OCI-LY7 (cell line): Measurements from ENCODE around the gene FMC1. TPM values are rescaled to one million over a fixed set of nuclear protein-coding genes. Genes with fewer than 3 reads are reported as not detected.

Experiments
- BruUV-seq: library from RNA; stranded (reverse); fragments of 400-500 nt; replicated peaks from 2 replicates; lab custom pipeline; 2021; lab: Mats Ljungman, UMichigan
- CTCF ChIA-PET: fragments of 300-600 bp; sonication (Branson Sonifier 250); formaldehyde crosslinking; loops from one replicate; lab custom pipeline; 2022; ENCODE audit warnings: antibody characterized with exemption; ENCODE audit not compliant: unreplicated experiment; lab: Charles Lee
- POLR2A ChIA-PET: fragments of 300-600 bp; sonication (Branson Sonifier 250); formaldehyde crosslinking; loops from one replicate; lab custom pipeline; 2022; ENCODE audit warnings: antibody characterized with exemption; lab: Charles Lee
- DNase-seq: peaks from one replicate; pipeline ENCODE4 v3.0.0-alpha.2; 2015; ENCODE audit warnings: low spot score
- H2AFZ ChIP-seq: fragments of 200-600 bp; sonication (generic), shearing (Covaris generic); 2 replicates; pipeline ENCODE4 v1.6.1; 2014; ENCODE audit warnings: mild to moderate bottlenecking, antibody characterized with exemption, low read length, moderate library complexity
- H3K27ac ChIP-seq: fragments of 200-600 bp; sonication (generic); 2 replicates; pipeline ENCODE4 v1.5.1; 2014; ENCODE audit warnings: mixed run types, low read depth, mild to moderate bottlenecking, moderate library complexity, low read length, inconsistent platforms; ENCODE audit not compliant: poor library complexity, severe bottlenecking
- H3K36me3 ChIP-seq: fragments of 200-600 bp; sonication (generic); 2 replicates; pipeline ENCODE4 v1.6.1; 2014; ENCODE audit warnings: mild to moderate bottlenecking, antibody characterized with exemption, low read length, moderate library complexity, mixed read lengths; ENCODE audit not compliant: insufficient read depth
- H3K4me1 ChIP-seq: fragments of 200-600 bp; sonication (generic); 2 replicates; pipeline ENCODE4 v1.5.1; 2014; ENCODE audit warnings: mild to moderate bottlenecking, low read length; ENCODE audit not compliant: insufficient read depth, poor library complexity, severe bottlenecking
- H3K4me2 ChIP-seq: fragments of 200-600 bp; sonication (generic); 2 replicates; pipeline ENCODE4 v1.6.1; 2014; ENCODE audit warnings: mild to moderate bottlenecking, low read length
- H3K4me3 ChIP-seq: fragments of 200-600 bp; sonication (generic); 2 replicates; pipeline ENCODE4 v1.5.1; 2014; ENCODE audit warnings: mild to moderate bottlenecking, low read depth, low read length; ENCODE audit not compliant: poor library complexity, severe bottlenecking
- H3K79me2 ChIP-seq: fragments of 200-600 bp; sonication (generic); 2 replicates; pipeline ENCODE4 v1.6.1; 2016; ENCODE audit warnings: low read depth, mild to moderate bottlenecking, low read length, moderate library complexity, mixed read lengths; ENCODE audit not compliant: insufficient read depth
- H3K9me2 ChIP-seq: fragments of 200-600 bp; sonication (generic); 2 replicates; pipeline ENCODE4 v1.6.1; 2016; ENCODE audit warnings: mild to moderate bottlenecking, low read length, mixed read lengths; ENCODE audit not compliant: insufficient read depth
- H3K9me3 ChIP-seq: fragments of 200-600 bp; sonication (generic); 2 replicates; pipeline ENCODE4 v1.6.1; 2014; ENCODE audit warnings: mild to moderate bottlenecking, mixed run types, low read length, mixed read lengths
- H4K20me1 ChIP-seq: fragments of 200-600 bp; sonication (generic); 2 replicates; pipeline ENCODE4 v1.6.1; 2014; ENCODE audit warnings: mild to moderate bottlenecking, antibody characterized with exemption, low read length, moderate library complexity, mixed read lengths; ENCODE audit not compliant: insufficient read depth
- CTCF ChIP-seq: fragments of 200-600 bp; sonication (generic); conservative IDR thresholded peaks from 2 replicates; pipeline ENCODE4 v1.5.1; 2014; ENCODE audit warnings: mild to moderate bottlenecking, antibody characterized with exemption, low read length, moderate library complexity, mixed read lengths
- EZH2phosphoT487 ChIP-seq: fragments of 200-600 bp; sonication (generic); IDR thresholded peaks from 2 replicates; pipeline ENCODE4 v1.6.1; 2018; ENCODE audit warnings: low read depth, borderline replicate concordance, mild to moderate bottlenecking, mixed run types, antibody characterized with exemption, low read length, moderate library complexity, mixed read lengths
- intact Hi-C: fragments of 100-400 bp; cut with micrococcal nuclease; formaldehyde crosslinking; loops from one replicate; pipeline ENCODE4 v1.10.0; 2022; ENCODE audit not compliant: unreplicated experiment
- small RNA-seq: library from RNA; depleted of rRNA; stranded (forward); fragments of <200 nt; gene quantifications from one replicate; pipeline ENCODE3, GENCODE V24; 2014
- total RNA-seq, 2 experiments: library from RNA; depleted of rRNA in 1 of 2; stranded (reverse); fragments of >200 nt in 1 of 2; shearing (Covaris generic) in 1 of 2; gene quantifications; 2 replicates each; pipeline ENCODE4 v1.2.3, GENCODE V29; 2014 to 2022

The FMC1 gene
- total RNA-seq, 2 experiments from 2014 or later: 15.1 to 19.5 TPM

GRCh38 chr7:139393621-139394211 lies 52.6 kb downstream of the FMC1 start:
- CTCF ChIA-PET: no interaction called here
- intact Hi-C loops: no loop called here
- Histone ChIP-seq H3K9me3 (no peaks in the 10 kb centered on the region), H3K4me1 (no peaks in the 10 kb centered on the region), H3K79me2 (peaks cover 94% of the 10 kb centered on the region), H3K27ac (no peak overlapping the region), H4K20me1 (peaks cover 4% of the 10 kb centered on the region; the same call in 1 of the 2 replicates), H3K4me2 (no peak overlapping the region), H3K9me2 (no peaks in the 10 kb centered on the region), H2AFZ (no peak overlapping the region), H3K36me3 (peaks cover 96% of the 10 kb centered on the region), H3K4me3 (no peak overlapping the region)
- BruUV-seq: no TSS peak
- no peak for TF ChIP-seq EZH2phosphoT487
- no peak for TF ChIP-seq CTCF
- POLR2A ChIA-PET: interaction anchor here (0.8 to 1.9 kb wide), 3 partner anchors 12 to 18 kb away, joined by 3 to 11 read pairs (median 6); no protein-coding TSS in a partner anchor
- no peak for DNase-seq

- H4K20me1 ChIP-seq: peaks cover 4% of the 10 kb centered on the region; the same call in 1 of the 2 replicates
- H3K27ac ChIP-seq: no peak overlapping the region
- ChIA-PET CTCF (no interaction called here), POLR2A (interaction anchor here (0.9 to 1.9 kb wide), 2 partner anchors 12 to 21 kb away, joined by 5 to 11 read pairs; no protein-coding TSS in a partner anchor)
- DNase-seq: no peak
- no peak overlapping the region for H2AFZ ChIP-seq
- intact Hi-C loops: no loop called here
- no peak overlapping the region for H3K4me2 ChIP-seq
- BruUV-seq: no TSS peak
- no peaks in the 10 kb centered on the region for H3K9me2 ChIP-seq
- peaks cover 95% of the 10 kb centered on the region for H3K36me3 ChIP-seq
- no peaks in the 10 kb centered on the region for H3K9me3 ChIP-seq
- H3K79me2 ChIP-seq: peaks cover 89% of the 10 kb centered on the region
- H3K4me1 ChIP-seq: no peaks in the 10 kb centered on the region
- H3K4me3 ChIP-seq: no peak overlapping the region
- no peak for TF ChIP-seq EZH2phosphoT487
- no peak for TF ChIP-seq CTCF
Measured at GRCh38 chr7:139394540-139394939, 53.4 kb downstream of the FMC1 start.

Small RNAs within 50 kb of the gene (small RNA-seq; reads per million reads assigned to genes)
- not detected for gene RNU6-206P

Other genes starting within 250 kb of the FMC1 start
- gene ZC3HAV1, start 231.6 kb upstream of the FMC1 start, total RNA-seq (2014; rRNA removed; shearing (Covaris generic)): 44.2 and 47.4 TPM in 2 replicates
- gene ZC3HAV1, start 231.6 kb upstream of the FMC1 start, total RNA-seq (2022): 47.6 and 52.4 TPM in 2 replicates
- 7.2 and 8.0 TPM in 2 replicates for gene UBN2, start 110.1 kb upstream of the FMC1 start, total RNA-seq (2014; rRNA removed; shearing (Covaris generic))
- gene UBN2, start 110.1 kb upstream of the FMC1 start, total RNA-seq (2022): 19.9 and 21.1 TPM in 2 replicates
- 79.6 and 94.9 TPM in 2 replicates for gene LUC7L2, start 18.6 kb downstream of the FMC1 start, total RNA-seq (2014; rRNA removed; shearing (Covaris generic))
- 143 and 163 TPM in 2 replicates for gene LUC7L2, start 18.6 kb downstream of the FMC1 start, total RNA-seq (2022)
- gene KLRG2, start 142.3 kb downstream of the FMC1 start, total RNA-seq (2014; rRNA removed; shearing (Covaris generic)): not detected in 2 replicates
- gene KLRG2, start 142.3 kb downstream of the FMC1 start, total RNA-seq (2022): not detected in 2 replicates
- not detected in 2 replicates for gene CLEC2L, start 182.3 kb downstream of the FMC1 start, total RNA-seq (2014; rRNA removed; shearing (Covaris generic))
- not detected in 2 replicates for gene CLEC2L, start 182.3 kb downstream of the FMC1 start, total RNA-seq (2022)